Ovary (tissue), 3 donors: Measurements from ENCODE around the gene SLC7A1.

Experiments used
- POLR2A ChIP-seq: fragments of 450-650 bp; IDR thresholded peaks from one replicate; pipeline ENCODE4 v1.6.1; 2017; ENCODE audit warnings: antibody characterized with exemption, mild to moderate bottlenecking, moderate library complexity
- TF ChIP-seq, protein P1 (sequence below), 3 donors: fragments of 450-650 bp in 2 of 3; fragments of 200-600 bp in 1 of 3; IDR thresholded peaks; one replicate each; pipeline versions ENCODE4 v1.5.1 to v1.8.0; 2016 to 2022; ENCODE audit warnings: antibody characterized with exemption in 3 of 3, mild to moderate bottlenecking in 1 of 3
- donor health status: DM: no; HTN: no; CAD: no.

DNA sequence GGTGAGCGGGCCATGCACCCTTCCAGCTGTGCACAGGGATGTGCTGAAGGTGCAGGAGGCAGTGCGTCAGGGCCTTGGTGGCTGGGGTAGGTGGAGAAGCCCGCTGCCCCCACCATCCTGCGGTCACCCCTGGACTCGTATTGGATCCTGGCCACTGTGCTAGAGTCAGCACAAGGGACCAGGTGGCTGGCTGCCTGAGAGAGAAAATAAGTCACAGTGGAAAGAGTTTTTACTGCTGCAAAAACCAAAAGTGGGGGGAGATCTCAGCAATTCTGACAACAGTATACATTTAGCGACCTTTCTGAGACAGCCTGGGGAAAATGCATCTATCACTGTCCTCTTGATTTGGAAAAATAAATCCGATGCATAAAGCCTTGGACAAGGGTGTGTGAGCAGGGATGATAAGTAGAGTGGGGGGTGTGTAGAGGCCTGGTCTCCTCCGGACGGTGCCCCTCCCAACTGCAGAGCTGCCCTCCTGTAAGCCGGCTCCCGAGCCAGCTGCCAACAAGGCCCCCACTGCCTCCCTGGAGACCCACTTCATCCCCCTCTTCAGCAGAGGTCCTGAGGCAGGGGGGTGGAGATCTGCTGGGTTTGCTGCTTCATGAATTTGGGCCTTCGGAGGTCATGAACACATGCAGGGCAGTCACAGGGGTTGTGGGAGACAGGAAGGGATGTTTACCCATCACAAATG is 84.2 kb downstream of the SLC7A1 start:
- TF ChIP-seq, protein P1, sequence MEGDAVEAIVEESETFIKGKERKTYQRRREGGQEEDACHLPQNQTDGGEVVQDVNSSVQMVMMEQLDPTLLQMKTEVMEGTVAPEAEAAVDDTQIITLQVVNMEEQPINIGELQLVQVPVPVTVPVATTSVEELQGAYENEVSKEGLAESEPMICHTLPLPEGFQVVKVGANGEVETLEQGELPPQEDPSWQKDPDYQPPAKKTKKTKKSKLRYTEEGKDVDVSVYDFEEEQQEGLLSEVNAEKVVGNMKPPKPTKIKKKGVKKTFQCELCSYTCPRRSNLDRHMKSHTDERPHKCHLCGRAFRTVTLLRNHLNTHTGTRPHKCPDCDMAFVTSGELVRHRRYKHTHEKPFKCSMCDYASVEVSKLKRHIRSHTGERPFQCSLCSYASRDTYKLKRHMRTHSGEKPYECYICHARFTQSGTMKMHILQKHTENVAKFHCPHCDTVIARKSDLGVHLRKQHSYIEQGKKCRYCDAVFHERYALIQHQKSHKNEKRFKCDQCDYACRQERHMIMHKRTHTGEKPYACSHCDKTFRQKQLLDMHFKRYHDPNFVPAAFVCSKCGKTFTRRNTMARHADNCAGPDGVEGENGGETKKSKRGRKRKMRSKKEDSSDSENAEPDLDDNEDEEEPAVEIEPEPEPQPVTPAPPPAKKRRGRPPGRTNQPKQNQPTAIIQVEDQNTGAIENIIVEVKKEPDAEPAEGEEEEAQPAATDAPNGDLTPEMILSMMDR (IDR thresholded peaks at IDR 0.05): no peak
- no peak for TF ChIP-seq POLR2A
